Right cardiac atrium (tissue), 5 donors: ENCODE results near the gene BRCA2. TPM values are rescaled to one million over a fixed set of nuclear protein-coding genes. Genes with fewer than 3 reads are reported as not detected.

Experiments used
- ATAC-seq, 2 donors: fragments of 200-7000 bp; cut with Tn5 transposase; one replicate each; pipeline versions ENCODE4 v1.8.0 to v1.9.1; 2020; ENCODE audit warnings: moderate library complexity in 2 of 2, mild to moderate bottlenecking in 1 of 2
- DNase-seq, 3 donors: peaks; one replicate each; pipeline ENCODE4 v3.0.0-alpha.2; 2020
- H3K27ac ChIP-seq: one replicate; pipeline ENCODE4 v1.5.1; 2013; ENCODE audit warnings: mild to moderate bottlenecking, low read length, control low read depth, moderate library complexity
- H3K27me3 ChIP-seq: one replicate; pipeline ENCODE4 v1.6.1; 2013; ENCODE audit not compliant: control insufficient read depth, insufficient read depth
- H3K4me1 ChIP-seq: one replicate; pipeline ENCODE4 v1.6.1; 2013; ENCODE audit warnings: low read length; ENCODE audit not compliant: control insufficient read depth, insufficient read depth
- H3K4me3 ChIP-seq: one replicate; pipeline ENCODE4 v1.5.1; 2013; ENCODE audit warnings: low read length, control low read depth
- H3K9me3 ChIP-seq: one replicate; pipeline ENCODE4 v1.6.1; 2013; ENCODE audit warnings: low read length; ENCODE audit not compliant: control insufficient read depth
- WGBS: extraction: QIAGEN DNeasy Blood & Tissue Kit; methylation state at CpG from one replicate; pipeline ENCODE4 v1.1.7; 2013; 5-methylcytosine and 5-hydroxymethylcytosine counted together
- intact Hi-C, 4 donors: fragments of 100-400 bp; cut with DNase I; formaldehyde crosslinking; loops; one replicate each; pipeline versions ENCODE4 v1.11.0 to v1.14.0; 2022 to 2023
- polyA plus RNA-seq: library from polyadenylated mRNA; stranded (reverse); fragments of 200-250 nt; gene quantifications from one replicate; pipeline ENCODE4 v1.2.3, GENCODE V29; 2013
- total RNA-seq, 4 donors: library from RNA; stranded (reverse); fragmentation: NEBNext Ultra II Directional; extraction: Animal tissue kit (Norgen Biotek cat#: 25700); gene quantifications; one replicate each; pipeline ENCODE4 v1.2.1, GENCODE V29; 2021
- donor health status: healthy with polysubstance abuse.
- donor health status: DM: no; HTN: yes; CAD: no.
- donor health status: DM: no; HTN: no; CAD: no.
- donor health status: DM: no; HTN: yes; CAD: no; lungs with severe emphysema.
- donor health status: DM: yes; HTN: yes; CAD: no.

BRCA2 gene
- total and polyA plus RNA-seq, 5 donors, result 0.07 to 1.2 (median 1.0) TPM

- no peaks in the 10 kb centered on the region for H3K27me3 ChIP-seq
- H3K4me1 ChIP-seq, result peaks cover 7% of the 10 kb centered on the region
- 91% methylated on average over 36 of the region's 36 CpGs for WGBS
- intact Hi-C loops, result loop anchor here (5.0 to 10.0 kb wide), 8 partner anchors 59 to 487 kb away; no protein-coding TSS in a partner anchor
- no peak overlapping the region for H3K4me3 ChIP-seq
- no peak overlapping the region for H3K27ac ChIP-seq
- peak in 2 of 3 donors; percentile 44 to 58 for DNase-seq
- H3K9me3 ChIP-seq, result no peaks in the 10 kb centered on the region
- ATAC-seq, result no peak
Observed at GRCh38 chr13:32311188-32311897, 4.0 kb upstream of the BRCA2 start.

- Histone ChIP-seq H3K27ac (peak overlapping the region; percentile 95), H3K27me3 (no peaks in the 10 kb centered on the region), H3K4me3 (peak overlapping the region; percentile 90), H3K4me1 (peaks cover 7% of the 10 kb centered on the region), H3K9me3 (no peaks in the 10 kb centered on the region)
- 68% methylated on average over 32 of the region's 32 CpGs for WGBS
- intact Hi-C loops, result loop anchor here (5.0 to 10.0 kb wide), 8 partner anchors 62 to 490 kb away; no protein-coding TSS in a partner anchor
- DNase-seq, result peak; percentile 49 to 85 (median 76)
- peak; percentile 44 to 66 for ATAC-seq
Observed at GRCh38 chr13:32314271-32315237, 754 bp upstream of the BRCA2 start.

GRCh38 chr13:32316028-32316339 lies 676 bp downstream of the BRCA2 start:
- Histone ChIP-seq H3K4me1 (peaks cover 4% of the 10 kb centered on the region), H3K4me3 (peak overlapping the region; percentile 90), H3K9me3 (no peaks in the 10 kb centered on the region), H3K27ac (peak overlapping the region; percentile 56), H3K27me3 (no peaks in the 10 kb centered on the region)
- intact Hi-C loops, result loop anchor here in 3 of 4 donors (10.0 kb wide), 3 partner anchors 301 to 491 kb away; no protein-coding TSS in a partner anchor
- ATAC-seq (no peak), DNase-seq (no peak)
- under 1% methylated on average over 13 of the region's 13 CpGs for WGBS

GRCh38 chr13:32316501-32316900 lies 1.2 kb downstream of the BRCA2 start:
- Histone ChIP-seq H3K9me3 (no peaks in the 10 kb centered on the region), H3K4me1 (peaks cover 4% of the 10 kb centered on the region), H3K4me3 (peak overlapping the region; percentile 90), H3K27me3 (no peaks in the 10 kb centered on the region), H3K27ac (no peak overlapping the region)
- intact Hi-C loops, result loop anchor here in 3 of 4 donors (10.0 kb wide), 3 partner anchors 302 to 492 kb away; no protein-coding TSS in a partner anchor
- no peak for ATAC-seq
- 62% methylated on average over 6 of the region's 6 CpGs for WGBS
- no peak for DNase-seq

- ATAC-seq, result no peak
- DNase-seq, result no peak
- Histone ChIP-seq H3K27me3 (no peaks in the 10 kb centered on the region), H3K27ac (no peak overlapping the region), H3K4me3 (no peak overlapping the region), H3K4me1 (peaks cover 4% of the 10 kb centered on the region), H3K9me3 (no peaks in the 10 kb centered on the region)
- intact Hi-C loops, result loop anchor here in 3 of 4 donors (10.0 kb wide), 3 partner anchors 303 to 493 kb away; no protein-coding TSS in a partner anchor
- 81% methylated on average over 2 of the region's 2 CpGs for WGBS
Observed at GRCh38 chr13:32317716-32318465, 2.6 kb downstream of the BRCA2 start.

- WGBS, result 86% methylated on average over 4 of the region's 4 CpGs
- Histone ChIP-seq H3K27me3 (no peaks in the 10 kb centered on the region), H3K4me1 (no peaks in the 10 kb centered on the region), H3K27ac (no peak overlapping the region), H3K9me3 (no peaks in the 10 kb centered on the region), H3K4me3 (no peak overlapping the region)
- ATAC-seq (no peak), DNase-seq (no peak)
- intact Hi-C loops, result no loop called here
Observed at GRCh38 chr13:32320528-32320927, 5.2 kb downstream of the BRCA2 start.

GRCh38 chr13:32323912-32324311 lies 8.6 kb downstream of the BRCA2 start:
- intact Hi-C loops, result no loop called here
- Histone ChIP-seq H3K4me3 (no peak overlapping the region), H3K4me1 (no peaks in the 10 kb centered on the region), H3K27me3 (no peaks in the 10 kb centered on the region), H3K9me3 (no peaks in the 10 kb centered on the region), H3K27ac (no peak overlapping the region)
- DNase-seq, result no peak
- ATAC-seq, result no peak

- WGBS, result 90% methylated on average over 2 of the region's 2 CpGs
- no peaks in the 10 kb centered on the region for H3K27me3 ChIP-seq
- H3K27ac ChIP-seq, result no peak overlapping the region
- intact Hi-C loops, result no loop called here
- H3K4me3 ChIP-seq, result no peak overlapping the region
- DNase-seq (no peak), ATAC-seq (no peak)
- no peaks in the 10 kb centered on the region for H3K4me1 ChIP-seq
- H3K9me3 ChIP-seq, result no peaks in the 10 kb centered on the region
Observed at GRCh38 chr13:32330441-32330840, 15.1 kb downstream of the BRCA2 start.

- Histone ChIP-seq H3K4me1 (no peaks in the 10 kb centered on the region), H3K9me3 (no peaks in the 10 kb centered on the region), H3K4me3 (no peak overlapping the region), H3K27ac (no peak overlapping the region), H3K27me3 (no peaks in the 10 kb centered on the region)
- 87% methylated on average over 2 of the region's 2 CpGs for WGBS
- intact Hi-C loops, result no loop called here
- no peak for DNase-seq
- ATAC-seq, result no peak
Observed at GRCh38 chr13:32334671-32335070, 19.4 kb downstream of the BRCA2 start.

- H3K27ac ChIP-seq, result no peak overlapping the region
- no peak overlapping the region for H3K4me3 ChIP-seq
- H3K9me3 ChIP-seq, result no peaks in the 10 kb centered on the region
- 84% methylated on average over 3 of the region's 3 CpGs for WGBS
- no peaks in the 10 kb centered on the region for H3K4me1 ChIP-seq
- DNase-seq (no peak), ATAC-seq (no peak)
- intact Hi-C loops, result no loop called here
- no peaks in the 10 kb centered on the region for H3K27me3 ChIP-seq
Observed at GRCh38 chr13:32340914-32341313, 25.6 kb downstream of the BRCA2 start.
